Measurements from ENCODE around the gene LCN12.

DNA sequence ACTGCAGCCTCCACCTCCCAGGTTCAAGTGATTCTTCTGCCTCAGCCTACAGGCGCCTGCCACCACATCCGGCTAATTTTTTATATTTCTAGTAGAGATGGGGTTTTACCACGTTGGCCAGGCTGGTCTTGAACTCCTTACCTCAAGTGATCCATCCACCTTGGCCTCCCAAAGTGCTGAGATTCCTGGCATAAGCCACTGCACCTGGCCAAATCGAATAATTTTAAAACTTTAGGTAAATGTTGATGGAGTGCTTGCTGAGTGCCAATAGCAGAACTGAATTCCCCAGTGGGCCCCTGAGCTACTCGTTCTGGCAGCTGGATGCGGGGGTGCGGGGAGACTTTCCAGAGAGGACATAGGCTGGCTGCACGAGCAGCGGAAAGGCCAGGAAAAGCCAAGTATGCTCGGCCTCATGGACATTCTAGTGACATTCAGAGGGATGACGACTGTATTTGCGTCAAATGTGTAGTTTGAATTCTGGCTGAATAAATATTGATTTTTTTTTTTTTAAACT, 49.0 kb upstream of the LCN12 start:
- TF ChIP-seq POLR2AphosphoS5 (IDR thresholded peaks at IDR 0.05; ENCODE audit: low read depth, low read length) (no peak), CTCF (IDR thresholded peaks at IDR 0.05) (no peak), TCF7L2 (IDR thresholded peaks at IDR 0.05; ENCODE audit: low read depth, low read length) (no peak), SIN3A (IDR thresholded peaks at IDR 0.05; ENCODE audit: borderline replicate concordance, insufficient read depth, low read depth, low read length) (no peak)
- TF ChIP-seq, protein P1, sequence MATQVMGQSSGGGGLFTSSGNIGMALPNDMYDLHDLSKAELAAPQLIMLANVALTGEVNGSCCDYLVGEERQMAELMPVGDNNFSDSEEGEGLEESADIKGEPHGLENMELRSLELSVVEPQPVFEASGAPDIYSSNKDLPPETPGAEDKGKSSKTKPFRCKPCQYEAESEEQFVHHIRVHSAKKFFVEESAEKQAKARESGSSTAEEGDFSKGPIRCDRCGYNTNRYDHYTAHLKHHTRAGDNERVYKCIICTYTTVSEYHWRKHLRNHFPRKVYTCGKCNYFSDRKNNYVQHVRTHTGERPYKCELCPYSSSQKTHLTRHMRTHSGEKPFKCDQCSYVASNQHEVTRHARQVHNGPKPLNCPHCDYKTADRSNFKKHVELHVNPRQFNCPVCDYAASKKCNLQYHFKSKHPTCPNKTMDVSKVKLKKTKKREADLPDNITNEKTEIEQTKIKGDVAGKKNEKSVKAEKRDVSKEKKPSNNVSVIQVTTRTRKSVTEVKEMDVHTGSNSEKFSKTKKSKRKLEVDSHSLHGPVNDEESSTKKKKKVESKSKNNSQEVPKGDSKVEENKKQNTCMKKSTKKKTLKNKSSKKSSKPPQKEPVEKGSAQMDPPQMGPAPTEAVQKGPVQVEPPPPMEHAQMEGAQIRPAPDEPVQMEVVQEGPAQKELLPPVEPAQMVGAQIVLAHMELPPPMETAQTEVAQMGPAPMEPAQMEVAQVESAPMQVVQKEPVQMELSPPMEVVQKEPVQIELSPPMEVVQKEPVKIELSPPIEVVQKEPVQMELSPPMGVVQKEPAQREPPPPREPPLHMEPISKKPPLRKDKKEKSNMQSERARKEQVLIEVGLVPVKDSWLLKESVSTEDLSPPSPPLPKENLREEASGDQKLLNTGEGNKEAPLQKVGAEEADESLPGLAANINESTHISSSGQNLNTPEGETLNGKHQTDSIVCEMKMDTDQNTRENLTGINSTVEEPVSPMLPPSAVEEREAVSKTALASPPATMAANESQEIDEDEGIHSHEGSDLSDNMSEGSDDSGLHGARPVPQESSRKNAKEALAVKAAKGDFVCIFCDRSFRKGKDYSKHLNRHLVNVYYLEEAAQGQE (IDR thresholded peaks at IDR 0.05; ENCODE audit: insufficient read depth in 1 of 2, low read depth in 2 of 2, low read length in 1 of 2): no peak

All from Panc1 (cell line).